Esophagus muscularis mucosa (tissue), 4 donors: ENCODE measurements around the gene SMIM12. TPM values are rescaled to one million over a fixed set of nuclear protein-coding genes. Genes with fewer than 3 reads are reported as not detected.

Source experiments
- DNase-seq: peaks from one replicate; pipeline ENCODE4 v3.0.0-alpha.2; 2017; ENCODE audit errors: extremely low spot score
- H3K27ac ChIP-seq, 4 donors: fragments of 200-600 bp; sonication (generic); replicated peaks in 1 of 4; 1 replicate in 3 of 4; 2 replicates in 1 of 4; pipeline ENCODE4 v1.5.1; 2016 to 2019; ENCODE audit warnings: mild to moderate bottlenecking in 1 of 4
- H3K27me3 ChIP-seq, 4 donors: fragments of 200-600 bp; sonication (generic); one replicate each; pipeline versions ENCODE4 v1.5.1 to v1.6.0; 2016 to 2019
- H3K36me3 ChIP-seq, 4 donors: fragments of 200-600 bp; sonication (generic); one replicate each; pipeline ENCODE4 v1.5.1; 2016 to 2019
- H3K4me1 ChIP-seq, 4 donors: fragments of 200-600 bp; sonication (generic); one replicate each; pipeline ENCODE4 v1.5.1; 2016 to 2019
- H3K4me3 ChIP-seq, 4 donors: fragments of 200-600 bp; sonication (generic); 1 replicate in 2 of 4; 2 replicates in 2 of 4; pipeline ENCODE4 v1.5.1; 2016 to 2019; ENCODE audit warnings: mild to moderate bottlenecking in 4 of 4, moderate library complexity in 1 of 4
- H3K9me3 ChIP-seq, 4 donors: fragments of 200-600 bp; sonication (generic); 1 replicate in 3 of 4; 2 replicates in 1 of 4; pipeline ENCODE4 v1.5.1; 2016 to 2019
- CTCF ChIP-seq, 3 experiments: fragments of 200-600 bp in 2 of 3; fragments of 450-650 bp in 1 of 3; sonication (generic) in 2 of 3; IDR thresholded peaks; one replicate each; pipeline ENCODE4 v1.5.1; 2017 to 2019; ENCODE audit warnings: antibody characterized with exemption in 3 of 3, mild to moderate bottlenecking in 2 of 3, moderate library complexity in 1 of 3
- EP300 ChIP-seq: sonication (generic); formaldehyde crosslinking; IDR thresholded peaks from one replicate; pipeline ENCODE4 v1.6.1; 2017; ENCODE audit warnings: antibody characterized with exemption
- POLR2A ChIP-seq: fragments of 450-650 bp; IDR thresholded peaks from one replicate; pipeline ENCODE4 v1.6.1; 2017; ENCODE audit warnings: antibody characterized with exemption, moderate library complexity, mild to moderate bottlenecking, low read depth
- POLR2AphosphoS5 ChIP-seq, 2 donors: sonication (generic); formaldehyde crosslinking; IDR thresholded peaks; one replicate each; pipeline ENCODE4 v1.6.1; 2017; ENCODE audit warnings: antibody characterized with exemption in 2 of 2
- WGBS: methylation state at CpG from one replicate; pipeline ENCODE4 v1.1.5; 2018; 5-methylcytosine and 5-hydroxymethylcytosine counted together
- intact Hi-C: fragments of 100-400 bp; cut with DNase I; formaldehyde crosslinking; loops from one replicate; pipeline ENCODE4 v1.15.1; 2023
- total RNA-seq, 4 donors: library from RNA; depleted of rRNA; stranded (reverse); fragments of >200 nt; gene quantifications; one replicate each; pipeline versions ENCODE4 v1.1.0 to v1.2.1, GENCODE V29; 2016

The SMIM12 gene
- total RNA-seq, 4 donors from 2014 or later, result 29.5 to 45.4 (median 39.0) TPM

- Histone ChIP-seq H3K27ac (no peak overlapping the region), H3K36me3 (no peaks in the 10 kb centered on the region), H3K27me3 (peaks cover 0 to 32% (median 0%) of the 10 kb centered on the region in 4 donors), H3K4me1 (peaks cover 0 to 7% (median 2%) of the 10 kb centered on the region in 4 donors), H3K9me3 (no peaks in the 10 kb centered on the region), H3K4me3 (no peak overlapping the region)
- TF ChIP-seq EP300 (no peak), POLR2A (no peak), POLR2AphosphoS5 (IDR thresholded peaks at IDR 0.05) (no peak), CTCF (IDR thresholded peaks at IDR 0.05) (no peak)
- DNase-seq, result no peak
- 70% methylated on average over 13 of the region's 13 CpGs for WGBS
- intact Hi-C loops, result no loop called here
These were observed 41.4 kb upstream of the SMIM12 start for GRCh38 chr1:34900775-34901502.

GRCh38 chr1:34899906-34900305, 40.4 kb upstream of the SMIM12 start:
- WGBS, result 96% methylated on average over 4 of the region's 16 CpGs
- H3K27ac ChIP-seq, result no peak overlapping the region
- TF ChIP-seq POLR2AphosphoS5 (IDR thresholded peaks at IDR 0.05) (no peak), EP300 (no peak), POLR2A (no peak), CTCF (IDR thresholded peaks at IDR 0.05) (no peak)

GRCh38 chr1:34899471-34899870, 39.9 kb upstream of the SMIM12 start:
- WGBS, result 93% methylated on average over 4 of the region's 4 CpGs
- DNase-seq, result no peak
- intact Hi-C loops, result no loop called here
- Histone ChIP-seq H3K27me3 (peaks cover 0 to 26% (median 0%) of the 10 kb centered on the region in 4 donors), H3K9me3 (no peaks in the 10 kb centered on the region), H3K4me3 (no peak overlapping the region), H3K27ac (no peak overlapping the region), H3K36me3 (no peaks in the 10 kb centered on the region), H3K4me1 (peaks cover 0 to 7% (median 2%) of the 10 kb centered on the region in 4 donors)
- TF ChIP-seq CTCF (IDR thresholded peaks at IDR 0.05), result no peak
- TF ChIP-seq POLR2A, result no peak
- TF ChIP-seq POLR2AphosphoS5 (IDR thresholded peaks at IDR 0.05), result no peak
- TF ChIP-seq EP300, result no peak

More at GRCh38 chr1:34899906-34900305, 40.4 kb upstream of the SMIM12 start:
- H3K9me3 ChIP-seq, result no peaks in the 10 kb centered on the region
- H3K4me1 ChIP-seq, result peaks cover 0 to 7% (median 2%) of the 10 kb centered on the region in 4 donors
- no peak overlapping the region for H3K4me3 ChIP-seq
- intact Hi-C loops, result no loop called here
- H3K27me3 ChIP-seq, result peaks cover 0 to 30% (median 0%) of the 10 kb centered on the region in 4 donors
- no peak for DNase-seq
- no peaks in the 10 kb centered on the region for H3K36me3 ChIP-seq

- intact Hi-C loops, result no loop called here
- no peak for DNase-seq
- peaks cover 0 to 7% (median 2%) of the 10 kb centered on the region in 4 donors for H3K9me3 ChIP-seq
- no peak overlapping the region for H3K27ac ChIP-seq
- H3K4me3 ChIP-seq, result no peak overlapping the region
- no peaks in the 10 kb centered on the region for H3K36me3 ChIP-seq
- H3K4me1 ChIP-seq, result peaks cover 0 to 7% (median 2%) of the 10 kb centered on the region in 4 donors
- 15% methylated on average over 2 of the region's 2 CpGs for WGBS
- no peak for TF ChIP-seq POLR2AphosphoS5 (IDR thresholded peaks at IDR 0.05)
- no peak for TF ChIP-seq CTCF (IDR thresholded peaks at IDR 0.05)
- no peak for TF ChIP-seq POLR2A
- no peak for TF ChIP-seq EP300
- H3K27me3 ChIP-seq, result peaks cover 0 to 26% (median 0%) of the 10 kb centered on the region in 4 donors
These were observed 38.8 kb upstream of the SMIM12 start for GRCh38 chr1:34898330-34898761.
